ENCODE results near the gene PLEKHB1.

DNA sequence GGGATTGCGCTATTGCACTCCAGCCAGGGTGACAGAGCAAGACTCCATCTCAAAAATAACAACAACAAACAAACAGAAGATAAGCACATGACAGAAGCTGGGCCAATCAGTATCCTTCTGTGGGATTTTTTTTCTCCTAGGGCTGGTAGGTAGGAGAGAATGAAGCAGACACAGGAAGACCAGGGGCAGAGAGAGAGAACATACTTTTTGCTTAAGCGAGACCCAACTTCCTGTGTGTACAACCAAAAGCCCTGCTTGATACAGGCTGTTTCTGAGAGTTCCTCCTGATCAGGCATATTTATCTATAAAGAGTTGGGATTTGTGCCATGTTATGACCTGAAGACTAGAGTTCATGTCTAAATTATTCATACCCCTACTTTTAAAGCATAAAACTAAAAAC is 12.4 kb upstream of the PLEKHB1 start:
- TF ChIP-seq, protein P1, sequence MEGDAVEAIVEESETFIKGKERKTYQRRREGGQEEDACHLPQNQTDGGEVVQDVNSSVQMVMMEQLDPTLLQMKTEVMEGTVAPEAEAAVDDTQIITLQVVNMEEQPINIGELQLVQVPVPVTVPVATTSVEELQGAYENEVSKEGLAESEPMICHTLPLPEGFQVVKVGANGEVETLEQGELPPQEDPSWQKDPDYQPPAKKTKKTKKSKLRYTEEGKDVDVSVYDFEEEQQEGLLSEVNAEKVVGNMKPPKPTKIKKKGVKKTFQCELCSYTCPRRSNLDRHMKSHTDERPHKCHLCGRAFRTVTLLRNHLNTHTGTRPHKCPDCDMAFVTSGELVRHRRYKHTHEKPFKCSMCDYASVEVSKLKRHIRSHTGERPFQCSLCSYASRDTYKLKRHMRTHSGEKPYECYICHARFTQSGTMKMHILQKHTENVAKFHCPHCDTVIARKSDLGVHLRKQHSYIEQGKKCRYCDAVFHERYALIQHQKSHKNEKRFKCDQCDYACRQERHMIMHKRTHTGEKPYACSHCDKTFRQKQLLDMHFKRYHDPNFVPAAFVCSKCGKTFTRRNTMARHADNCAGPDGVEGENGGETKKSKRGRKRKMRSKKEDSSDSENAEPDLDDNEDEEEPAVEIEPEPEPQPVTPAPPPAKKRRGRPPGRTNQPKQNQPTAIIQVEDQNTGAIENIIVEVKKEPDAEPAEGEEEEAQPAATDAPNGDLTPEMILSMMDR (IDR thresholded peaks at IDR 0.05; ENCODE audit: poor library complexity, severe bottlenecking): no peak
- TF ChIP-seq, protein P2, sequence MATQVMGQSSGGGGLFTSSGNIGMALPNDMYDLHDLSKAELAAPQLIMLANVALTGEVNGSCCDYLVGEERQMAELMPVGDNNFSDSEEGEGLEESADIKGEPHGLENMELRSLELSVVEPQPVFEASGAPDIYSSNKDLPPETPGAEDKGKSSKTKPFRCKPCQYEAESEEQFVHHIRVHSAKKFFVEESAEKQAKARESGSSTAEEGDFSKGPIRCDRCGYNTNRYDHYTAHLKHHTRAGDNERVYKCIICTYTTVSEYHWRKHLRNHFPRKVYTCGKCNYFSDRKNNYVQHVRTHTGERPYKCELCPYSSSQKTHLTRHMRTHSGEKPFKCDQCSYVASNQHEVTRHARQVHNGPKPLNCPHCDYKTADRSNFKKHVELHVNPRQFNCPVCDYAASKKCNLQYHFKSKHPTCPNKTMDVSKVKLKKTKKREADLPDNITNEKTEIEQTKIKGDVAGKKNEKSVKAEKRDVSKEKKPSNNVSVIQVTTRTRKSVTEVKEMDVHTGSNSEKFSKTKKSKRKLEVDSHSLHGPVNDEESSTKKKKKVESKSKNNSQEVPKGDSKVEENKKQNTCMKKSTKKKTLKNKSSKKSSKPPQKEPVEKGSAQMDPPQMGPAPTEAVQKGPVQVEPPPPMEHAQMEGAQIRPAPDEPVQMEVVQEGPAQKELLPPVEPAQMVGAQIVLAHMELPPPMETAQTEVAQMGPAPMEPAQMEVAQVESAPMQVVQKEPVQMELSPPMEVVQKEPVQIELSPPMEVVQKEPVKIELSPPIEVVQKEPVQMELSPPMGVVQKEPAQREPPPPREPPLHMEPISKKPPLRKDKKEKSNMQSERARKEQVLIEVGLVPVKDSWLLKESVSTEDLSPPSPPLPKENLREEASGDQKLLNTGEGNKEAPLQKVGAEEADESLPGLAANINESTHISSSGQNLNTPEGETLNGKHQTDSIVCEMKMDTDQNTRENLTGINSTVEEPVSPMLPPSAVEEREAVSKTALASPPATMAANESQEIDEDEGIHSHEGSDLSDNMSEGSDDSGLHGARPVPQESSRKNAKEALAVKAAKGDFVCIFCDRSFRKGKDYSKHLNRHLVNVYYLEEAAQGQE (IDR thresholded peaks at IDR 0.05; ENCODE audit: borderline replicate concordance): no peak
- TF ChIP-seq EP300 (conservative IDR thresholded peaks at IDR 0.05; ENCODE audit: poor library complexity, severe bottlenecking) (no peak), RAD21 (conservative IDR thresholded peaks at IDR 0.05) (no peak), EZH2 (IDR thresholded peaks at IDR 0.05; ENCODE audit: borderline replicate concordance, insufficient read depth, low read length, poor library complexity, severe bottlenecking) (no peak)
